Neuronal stem cell (in vitro differentiated cells): Measurements from ENCODE around the gene PAQR5.

Experiments used
- DNase-seq: peaks from one replicate; pipeline ENCODE4 v3.0.0-alpha.2; 2013; ENCODE audit warnings: low spot score
- H2AFZ ChIP-seq: one replicate; pipeline ENCODE4 v1.6.1; 2013; ENCODE audit warnings: mild to moderate bottlenecking, low read length, inconsistent platforms
- H2AK5ac ChIP-seq: 2 replicates; pipeline ENCODE4 v1.6.1; 2013; ENCODE audit warnings: low read depth, mild to moderate bottlenecking, inconsistent platforms, low read length, moderate library complexity, mixed read lengths
- H2BK120ac ChIP-seq: 2 replicates; pipeline ENCODE4 v1.6.1; 2013; ENCODE audit warnings: low read depth, mild to moderate bottlenecking, inconsistent platforms, low read length, moderate library complexity, mixed read lengths
- H2BK12ac ChIP-seq: one replicate; pipeline ENCODE4 v1.6.1; 2013; ENCODE audit warnings: low read length, inconsistent platforms
- H2BK15ac ChIP-seq: 2 replicates; pipeline ENCODE4 v1.6.1; 2013; ENCODE audit warnings: mild to moderate bottlenecking, low read length, inconsistent platforms, mixed read lengths
- H2BK5ac ChIP-seq: one replicate; pipeline ENCODE4 v1.6.1; 2013; ENCODE audit warnings: inconsistent platforms, mild to moderate bottlenecking, low read length, moderate library complexity
- H3K14ac ChIP-seq: one replicate; pipeline ENCODE4 v1.6.1; 2013; ENCODE audit warnings: low read length, inconsistent platforms
- H3K18ac ChIP-seq: 2 replicates; pipeline ENCODE4 v1.6.1; 2013; ENCODE audit warnings: low read length, inconsistent platforms
- H3K23ac ChIP-seq: 2 replicates; pipeline ENCODE4 v1.6.1; 2013; ENCODE audit warnings: low read depth, mild to moderate bottlenecking, mixed read lengths, low read length, inconsistent platforms; ENCODE audit not compliant: poor library complexity
- H3K27ac ChIP-seq: replicated peaks from 3 replicates; pipeline ENCODE4 v1.5.1; 2013; ENCODE audit warnings: low read length, inconsistent platforms
- H3K27me3 ChIP-seq, 3 experiments: 2 replicates each; pipeline ENCODE4 v1.6.1; 2013; ENCODE audit warnings: low read length in 3 of 3, mild to moderate bottlenecking in 2 of 3, inconsistent platforms in 1 of 3, low read depth in 1 of 3, mixed read lengths in 1 of 3, moderate library complexity in 1 of 3; ENCODE audit not compliant: control insufficient read depth in 3 of 3, insufficient read depth in 3 of 3
- H3K36me3 ChIP-seq, 2 donors: replicated peaks in 1 of 2; 2 replicates each; pipeline ENCODE4 v1.6.1; 2013; ENCODE audit warnings: low read length in 2 of 2; ENCODE audit not compliant: control insufficient read depth in 2 of 2, insufficient read depth in 2 of 2
- H3K4ac ChIP-seq: 2 replicates; pipeline ENCODE4 v1.6.1; 2013; ENCODE audit warnings: inconsistent platforms, mild to moderate bottlenecking, low read length, moderate library complexity
- H3K4me1 ChIP-seq, 2 donors: 1 replicate in 1 of 2; 2 replicates in 1 of 2; pipeline ENCODE4 v1.6.1; 2013; ENCODE audit warnings: low read length in 2 of 2, low read depth in 1 of 2; ENCODE audit not compliant: control insufficient read depth in 2 of 2, insufficient read depth in 1 of 2
- H3K4me2 ChIP-seq: one replicate; pipeline ENCODE4 v1.6.1; 2013; ENCODE audit warnings: mild to moderate bottlenecking, low read length, inconsistent platforms; ENCODE audit not compliant: insufficient read depth, poor library complexity, severe bottlenecking
- H3K4me3 ChIP-seq, 2 donors: 2 replicates each; pipeline ENCODE4 v1.5.1; 2013; ENCODE audit warnings: low read length in 2 of 2, mild to moderate bottlenecking in 2 of 2, inconsistent platforms in 1 of 2, moderate library complexity in 1 of 2
- H3K79me1 ChIP-seq: one replicate; pipeline ENCODE4 v1.6.1; 2013; ENCODE audit warnings: low read depth, mild to moderate bottlenecking, inconsistent platforms, low read length, moderate library complexity
- H3K9ac ChIP-seq: one replicate; pipeline ENCODE4 v1.6.1; 2013; ENCODE audit warnings: mild to moderate bottlenecking, low read depth, low read length, inconsistent platforms; ENCODE audit not compliant: poor library complexity
- H3K9me3 ChIP-seq, 2 donors: replicated peaks in 1 of 2; 2 replicates each; pipeline versions ENCODE3 to v1.6.1; 2013; ENCODE audit warnings: low read length in 2 of 2, mild to moderate bottlenecking in 2 of 2, inconsistent platforms in 1 of 2, low read depth in 1 of 2, mixed read lengths in 1 of 2, moderate library complexity in 1 of 2; ENCODE audit not compliant: control insufficient read depth in 2 of 2, insufficient read depth in 1 of 2
- H4K8ac ChIP-seq: one replicate; pipeline ENCODE4 v1.6.1; 2013; ENCODE audit warnings: low read depth, mild to moderate bottlenecking, inconsistent platforms, low read length, moderate library complexity
- H4K91ac ChIP-seq: one replicate; pipeline ENCODE4 v1.6.1; 2013; ENCODE audit warnings: low read length, low read depth, mild to moderate bottlenecking, inconsistent platforms; ENCODE audit not compliant: poor library complexity
- WGBS, 2 donors: extraction: QIAGEN DNeasy Blood & Tissue Kit; methylation state at CpG; one replicate each; pipeline ENCODE4 v1.1.7; 2013; ENCODE audit warnings: missing lambda C conversion rate in 2 of 2, mixed read lengths in 1 of 2; ENCODE audit not compliant: insufficient read length in 2 of 2, insufficient replicate concordance in 1 of 2; ENCODE audit errors: extremely low coverage in 2 of 2; 5-methylcytosine and 5-hydroxymethylcytosine counted together

The PAQR5 gene

GRCh38 chr15:69343133-69343532 is 44.4 kb downstream of the PAQR5 start:
- H3K27me3 ChIP-seq, result peaks cover 0 to 20% (median 0%) of the 10 kb centered on the region in 3 experiments
- no peak overlapping the region for H2AFZ ChIP-seq
- no peak overlapping the region for H3K4me3 ChIP-seq
- no peak overlapping the region for H2BK12ac ChIP-seq
- no peak overlapping the region for H2BK15ac ChIP-seq
- H3K23ac ChIP-seq, result no peak overlapping the region
- no peak overlapping the region for H3K4ac ChIP-seq
- no peak overlapping the region for H3K14ac ChIP-seq
- no peak overlapping the region for H3K27ac ChIP-seq
- DNase-seq, result no peak
- H2BK5ac ChIP-seq, result no peak overlapping the region
- no peak overlapping the region for H4K91ac ChIP-seq
- H3K79me1 ChIP-seq, result no peaks in the 10 kb centered on the region
- H2BK120ac ChIP-seq, result no peak overlapping the region
- no peak overlapping the region for H3K18ac ChIP-seq
- no peaks in the 10 kb centered on the region for H3K36me3 ChIP-seq
- H3K4me1 ChIP-seq, result peaks cover 0 to 4% of the 10 kb centered on the region in 2 donors
- H3K9me3 ChIP-seq, result no peaks in the 10 kb centered on the region
- no peak overlapping the region for H3K9ac ChIP-seq
- no peak overlapping the region for H2AK5ac ChIP-seq
- H4K8ac ChIP-seq, result no peak overlapping the region
- no CpG with 5 or more reads among the region's 2 CpGs for WGBS, 2 donors
- H3K4me2 ChIP-seq, result no peak overlapping the region

DNA sequence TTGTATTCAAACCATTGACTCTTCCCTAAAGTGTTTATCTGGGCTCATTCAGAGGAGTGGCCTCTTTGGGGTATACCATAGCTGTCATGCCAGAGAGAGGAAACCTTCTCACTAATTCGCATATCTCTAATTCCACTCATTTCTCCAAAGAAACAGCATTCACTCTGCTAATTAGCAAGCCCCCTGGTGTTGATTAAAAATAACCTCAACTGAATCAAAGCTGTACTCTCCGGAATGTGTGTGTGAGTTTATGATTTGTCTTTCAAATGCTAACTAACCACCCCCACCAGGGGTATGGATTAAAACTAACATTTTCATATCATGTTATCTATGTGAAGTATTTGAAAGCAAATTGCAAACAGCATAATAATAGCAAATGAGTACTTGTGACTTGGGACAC is 45.5 kb downstream of the PAQR5 start:
- no peak for DNase-seq
- Histone ChIP-seq H2BK12ac (no peak overlapping the region), H3K36me3 (no peaks in the 10 kb centered on the region), H3K9me3 (no peaks in the 10 kb centered on the region), H3K4me3 (no peak overlapping the region), H3K18ac (no peak overlapping the region), H3K23ac (no peak overlapping the region), H3K27me3 (peaks cover 0 to 20% (median 0%) of the 10 kb centered on the region in 3 experiments), H2AK5ac (no peak overlapping the region), H3K4ac (no peak overlapping the region), H4K91ac (no peak overlapping the region), H3K27ac (no peak overlapping the region), H3K9ac (no peak overlapping the region), H4K8ac (no peak overlapping the region), H3K4me2 (no peak overlapping the region), H3K79me1 (no peaks in the 10 kb centered on the region), H2AFZ (no peak overlapping the region), H2BK15ac (no peak overlapping the region), H3K4me1 (peaks cover 0 to 4% of the 10 kb centered on the region in 2 donors), H2BK120ac (no peak overlapping the region), H3K14ac (no peak overlapping the region), H2BK5ac (no peak overlapping the region)
- WGBS, 2 donors, result no CpG with 5 or more reads among the region's 2 CpGs

DNA sequence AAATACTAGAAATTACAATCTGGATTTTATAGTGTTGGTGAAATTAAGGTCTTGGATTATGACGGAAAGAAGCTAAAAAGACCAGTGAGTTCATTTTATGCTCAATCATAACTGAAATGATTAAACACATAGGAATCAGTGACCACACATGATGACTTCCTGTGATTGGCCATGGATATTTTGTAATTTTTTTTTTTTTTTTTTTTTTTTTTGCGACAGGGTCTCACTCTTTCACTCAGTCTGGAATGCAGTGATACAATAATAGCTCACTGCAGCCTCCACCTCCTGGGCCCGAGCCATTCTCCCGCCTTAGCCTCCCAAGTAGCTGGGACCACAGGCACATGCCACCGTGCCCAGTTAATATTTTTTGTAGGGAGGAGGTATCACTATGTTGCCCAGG is 47.4 kb downstream of the PAQR5 start:
- WGBS, 2 donors, result no CpG with 5 or more reads among the region's 5 CpGs
- no peak overlapping the region for H2BK120ac ChIP-seq
- no peak overlapping the region for H3K18ac ChIP-seq
- H2BK15ac ChIP-seq, result no peak overlapping the region
- peaks cover 0 to 20% (median 0%) of the 10 kb centered on the region in 3 experiments for H3K27me3 ChIP-seq
- H3K4me2 ChIP-seq, result no peak overlapping the region
- H4K91ac ChIP-seq, result no peak overlapping the region
- no peak overlapping the region for H3K27ac ChIP-seq
- H2AFZ ChIP-seq, result no peak overlapping the region
- H3K4me1 ChIP-seq, result peaks cover 0 to 4% of the 10 kb centered on the region in 2 donors
- H2AK5ac ChIP-seq, result no peak overlapping the region
- H3K79me1 ChIP-seq, result no peaks in the 10 kb centered on the region
- no peak overlapping the region for H4K8ac ChIP-seq
- no peak for DNase-seq
- no peak overlapping the region for H3K14ac ChIP-seq
- no peak overlapping the region for H2BK5ac ChIP-seq
- no peaks in the 10 kb centered on the region for H3K9me3 ChIP-seq
- H3K36me3 ChIP-seq, result no peaks in the 10 kb centered on the region
- H3K9ac ChIP-seq, result no peak overlapping the region
- no peak overlapping the region for H3K23ac ChIP-seq
- no peak overlapping the region for H3K4ac ChIP-seq
- H2BK12ac ChIP-seq, result no peak overlapping the region
- H3K4me3 ChIP-seq, result no peak overlapping the region

DNA sequence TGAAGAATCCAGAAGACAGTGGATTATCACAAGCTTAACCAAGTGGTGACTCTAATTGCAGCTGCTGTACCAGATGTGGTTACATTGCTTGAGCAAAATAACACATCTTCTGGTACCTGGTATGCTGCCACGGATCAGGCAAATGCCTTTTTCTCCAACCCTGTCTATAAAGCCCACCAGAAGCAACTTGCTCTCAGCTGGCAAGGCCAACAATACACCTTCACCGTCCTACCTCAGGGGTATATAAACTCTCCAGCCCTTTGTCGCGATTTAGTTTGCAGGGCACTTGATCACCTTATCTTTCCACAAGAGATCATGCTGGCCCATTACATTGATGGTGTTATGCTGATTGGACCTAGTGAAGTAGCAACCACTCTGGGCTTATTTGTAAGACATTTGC is 52.6 kb downstream of the PAQR5 start:
- no peak overlapping the region for H3K4ac ChIP-seq
- H3K4me2 ChIP-seq, result no peak overlapping the region
- no peaks in the 10 kb centered on the region for H3K4me1 ChIP-seq
- H2BK5ac ChIP-seq, result no peak overlapping the region
- no peak overlapping the region for H2BK12ac ChIP-seq
- H3K18ac ChIP-seq, result no peak overlapping the region
- H2AFZ ChIP-seq, result no peak overlapping the region
- no peak overlapping the region for H4K91ac ChIP-seq
- no peak for DNase-seq
- H3K36me3 ChIP-seq, result no peaks in the 10 kb centered on the region
- H3K27ac ChIP-seq, result no peak overlapping the region
- H2BK15ac ChIP-seq, result no peak overlapping the region
- no peak overlapping the region for H2AK5ac ChIP-seq
- H3K79me1 ChIP-seq, result no peaks in the 10 kb centered on the region
- no peak overlapping the region for H3K14ac ChIP-seq
- H3K4me3 ChIP-seq, result no peak overlapping the region
- H3K9ac ChIP-seq, result no peak overlapping the region
- WGBS, 2 donors, result no CpG with 5 or more reads among the region's 4 CpGs
- no peaks in the 10 kb centered on the region for H3K9me3 ChIP-seq
- H3K27me3 ChIP-seq, result no peaks in the 10 kb centered on the region
- H3K23ac ChIP-seq, result no peak overlapping the region
- H2BK120ac ChIP-seq, result no peak overlapping the region
- no peak overlapping the region for H4K8ac ChIP-seq
